Neuronal stem cell (in vitro differentiated cells): ENCODE data around the gene TRPC4AP.

Experiments
- DNase-seq: peaks from one replicate; pipeline ENCODE4 v3.0.0-alpha.2; 2013; ENCODE audit warnings: low spot score
- H2AFZ ChIP-seq: one replicate; pipeline ENCODE4 v1.6.1; 2013; ENCODE audit warnings: mild to moderate bottlenecking, low read length, inconsistent platforms
- H2AK5ac ChIP-seq: 2 replicates; pipeline ENCODE4 v1.6.1; 2013; ENCODE audit warnings: low read depth, mild to moderate bottlenecking, inconsistent platforms, low read length, moderate library complexity, mixed read lengths
- H2BK120ac ChIP-seq: 2 replicates; pipeline ENCODE4 v1.6.1; 2013; ENCODE audit warnings: low read depth, mild to moderate bottlenecking, inconsistent platforms, low read length, moderate library complexity, mixed read lengths
- H2BK12ac ChIP-seq: one replicate; pipeline ENCODE4 v1.6.1; 2013; ENCODE audit warnings: low read length, inconsistent platforms
- H2BK15ac ChIP-seq: 2 replicates; pipeline ENCODE4 v1.6.1; 2013; ENCODE audit warnings: mild to moderate bottlenecking, low read length, inconsistent platforms, mixed read lengths
- H2BK5ac ChIP-seq: one replicate; pipeline ENCODE4 v1.6.1; 2013; ENCODE audit warnings: inconsistent platforms, mild to moderate bottlenecking, low read length, moderate library complexity
- H3K14ac ChIP-seq: one replicate; pipeline ENCODE4 v1.6.1; 2013; ENCODE audit warnings: low read length, inconsistent platforms
- H3K18ac ChIP-seq: 2 replicates; pipeline ENCODE4 v1.6.1; 2013; ENCODE audit warnings: low read length, inconsistent platforms
- H3K23ac ChIP-seq: 2 replicates; pipeline ENCODE4 v1.6.1; 2013; ENCODE audit warnings: low read depth, mild to moderate bottlenecking, mixed read lengths, low read length, inconsistent platforms; ENCODE audit not compliant: poor library complexity
- H3K27ac ChIP-seq: replicated peaks from 3 replicates; pipeline ENCODE4 v1.5.1; 2013; ENCODE audit warnings: low read length, inconsistent platforms
- H3K27me3 ChIP-seq, 3 experiments: 2 replicates each; pipeline ENCODE4 v1.6.1; 2013; ENCODE audit warnings: low read length in 3 of 3, mild to moderate bottlenecking in 2 of 3, inconsistent platforms in 1 of 3, low read depth in 1 of 3, mixed read lengths in 1 of 3, moderate library complexity in 1 of 3; ENCODE audit not compliant: control insufficient read depth in 3 of 3, insufficient read depth in 3 of 3
- H3K36me3 ChIP-seq, 2 donors: replicated peaks in 1 of 2; 2 replicates each; pipeline ENCODE4 v1.6.1; 2013; ENCODE audit warnings: low read length in 2 of 2; ENCODE audit not compliant: control insufficient read depth in 2 of 2, insufficient read depth in 2 of 2
- H3K4ac ChIP-seq: 2 replicates; pipeline ENCODE4 v1.6.1; 2013; ENCODE audit warnings: inconsistent platforms, mild to moderate bottlenecking, low read length, moderate library complexity
- H3K4me1 ChIP-seq, 2 donors: 1 replicate in 1 of 2; 2 replicates in 1 of 2; pipeline ENCODE4 v1.6.1; 2013; ENCODE audit warnings: low read length in 2 of 2, low read depth in 1 of 2; ENCODE audit not compliant: control insufficient read depth in 2 of 2, insufficient read depth in 1 of 2
- H3K4me2 ChIP-seq: one replicate; pipeline ENCODE4 v1.6.1; 2013; ENCODE audit warnings: mild to moderate bottlenecking, low read length, inconsistent platforms; ENCODE audit not compliant: insufficient read depth, poor library complexity, severe bottlenecking
- H3K4me3 ChIP-seq, 2 donors: 2 replicates each; pipeline ENCODE4 v1.5.1; 2013; ENCODE audit warnings: low read length in 2 of 2, mild to moderate bottlenecking in 2 of 2, inconsistent platforms in 1 of 2, moderate library complexity in 1 of 2
- H3K79me1 ChIP-seq: one replicate; pipeline ENCODE4 v1.6.1; 2013; ENCODE audit warnings: low read depth, mild to moderate bottlenecking, inconsistent platforms, low read length, moderate library complexity
- H3K9ac ChIP-seq: one replicate; pipeline ENCODE4 v1.6.1; 2013; ENCODE audit warnings: mild to moderate bottlenecking, low read depth, low read length, inconsistent platforms; ENCODE audit not compliant: poor library complexity
- H3K9me3 ChIP-seq, 2 donors: replicated peaks in 1 of 2; 2 replicates each; pipeline versions ENCODE3 to v1.6.1; 2013; ENCODE audit warnings: low read length in 2 of 2, mild to moderate bottlenecking in 2 of 2, inconsistent platforms in 1 of 2, low read depth in 1 of 2, mixed read lengths in 1 of 2, moderate library complexity in 1 of 2; ENCODE audit not compliant: control insufficient read depth in 2 of 2, insufficient read depth in 1 of 2
- H4K8ac ChIP-seq: one replicate; pipeline ENCODE4 v1.6.1; 2013; ENCODE audit warnings: low read depth, mild to moderate bottlenecking, inconsistent platforms, low read length, moderate library complexity
- H4K91ac ChIP-seq: one replicate; pipeline ENCODE4 v1.6.1; 2013; ENCODE audit warnings: low read length, low read depth, mild to moderate bottlenecking, inconsistent platforms; ENCODE audit not compliant: poor library complexity
- WGBS, 2 donors: extraction: QIAGEN DNeasy Blood & Tissue Kit; methylation state at CpG; one replicate each; pipeline ENCODE4 v1.1.7; 2013; ENCODE audit warnings: missing lambda C conversion rate in 2 of 2, mixed read lengths in 1 of 2; ENCODE audit not compliant: insufficient read length in 2 of 2, insufficient replicate concordance in 1 of 2; ENCODE audit errors: extremely low coverage in 2 of 2; 5-methylcytosine and 5-hydroxymethylcytosine counted together

Gene TRPC4AP

GRCh38 chr20:35012227-35013069 is 80.2 kb downstream of the TRPC4AP start:
- H3K4me3 ChIP-seq = no peak overlapping the region
- H3K4ac ChIP-seq = no peak overlapping the region
- no peak for DNase-seq
- no peaks in the 10 kb centered on the region for H3K27me3 ChIP-seq
- peaks cover 3% of the 10 kb centered on the region for H3K79me1 ChIP-seq
- peaks cover 55 to 97% of the 10 kb centered on the region in 2 donors for H3K36me3 ChIP-seq
- H2BK120ac ChIP-seq = no peak overlapping the region
- H3K27ac ChIP-seq = no peak overlapping the region
- H3K4me1 ChIP-seq = no peaks in the 10 kb centered on the region
- no peak overlapping the region for H3K14ac ChIP-seq
- WGBS, 2 donors = no CpG with 5 or more reads among the region's 13 CpGs
- H3K18ac ChIP-seq = no peak overlapping the region
- no peak overlapping the region for H4K8ac ChIP-seq
- no peak overlapping the region for H2BK5ac ChIP-seq
- no peak overlapping the region for H3K23ac ChIP-seq
- H3K9me3 ChIP-seq = no peaks in the 10 kb centered on the region
- H4K91ac ChIP-seq = no peak overlapping the region
- no peak overlapping the region for H2AK5ac ChIP-seq
- no peak overlapping the region for H3K9ac ChIP-seq
- no peak overlapping the region for H2BK15ac ChIP-seq
- no peak overlapping the region for H3K4me2 ChIP-seq
- no peak overlapping the region for H2BK12ac ChIP-seq
- no peak overlapping the region for H2AFZ ChIP-seq

DNA sequence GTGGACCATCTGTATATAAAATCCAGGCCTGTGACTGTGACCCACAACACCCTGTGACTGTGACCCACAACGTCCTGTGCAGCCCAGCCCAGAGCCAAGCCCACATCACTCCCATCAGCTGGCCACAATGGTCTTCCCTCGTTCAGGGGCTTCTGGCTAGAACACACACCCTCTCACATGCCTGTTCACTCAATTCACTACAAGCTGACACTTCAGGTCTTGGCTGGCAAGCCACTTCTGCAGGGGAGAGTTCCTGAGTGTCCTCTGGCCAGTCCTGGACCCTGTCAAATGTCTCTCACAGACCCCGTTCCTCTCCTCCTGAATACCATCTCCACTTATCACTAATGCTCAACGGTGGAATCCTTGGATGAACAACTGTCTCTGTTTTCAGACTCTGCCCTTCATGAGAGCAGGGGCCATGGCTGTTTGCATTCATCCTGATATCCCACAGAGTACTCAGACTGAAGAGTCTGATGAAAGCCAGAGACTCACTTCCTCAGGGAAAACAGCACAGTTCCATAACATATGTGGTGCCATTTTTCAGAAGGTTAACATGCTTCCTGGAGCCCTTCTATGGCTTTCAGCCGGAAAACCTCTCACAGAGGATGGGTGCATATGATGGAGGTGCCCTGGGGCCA is 80.9 kb downstream of the TRPC4AP start:
- WGBS, 2 donors = no CpG with 5 or more reads among the region's 5 CpGs

DNA sequence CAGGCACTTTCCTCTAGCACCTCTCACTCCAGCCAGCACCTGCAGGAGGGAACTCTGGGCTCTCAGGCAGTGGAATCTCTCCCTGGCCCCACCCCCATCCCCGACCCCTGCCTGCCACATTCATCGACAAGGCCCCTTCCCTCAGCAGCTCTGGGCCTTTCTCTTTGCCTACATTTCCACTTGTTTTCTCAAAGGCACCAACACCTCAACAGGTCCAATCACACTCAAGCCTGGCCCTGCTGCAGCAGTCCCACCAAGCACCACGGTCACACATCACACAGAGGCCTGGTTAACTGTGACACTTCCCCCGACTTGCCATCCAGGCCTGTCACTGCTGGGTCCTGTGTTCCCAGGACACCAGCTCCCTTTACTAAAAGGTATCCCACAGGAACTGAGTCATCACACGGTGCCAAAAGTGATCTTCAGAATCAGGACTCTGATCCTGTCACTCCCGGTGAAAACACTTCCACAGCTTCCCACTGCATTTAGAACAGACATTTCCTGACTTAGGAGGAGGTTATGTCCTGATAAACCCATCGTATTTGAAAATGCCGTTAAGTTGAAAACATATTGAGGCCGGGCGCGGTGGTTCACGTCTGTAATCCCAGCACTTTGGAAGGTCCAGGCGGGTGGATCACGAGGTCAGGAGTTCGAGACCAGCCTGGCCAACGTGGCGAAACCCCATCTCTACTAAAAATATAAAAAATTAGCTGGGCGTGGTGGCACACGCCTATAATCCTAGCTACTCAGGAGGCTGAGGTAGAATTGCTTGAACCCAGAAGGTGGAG is 82.0 kb downstream of the TRPC4AP start:
- H2BK12ac ChIP-seq = no peak overlapping the region
- no peaks in the 10 kb centered on the region for H3K4me1 ChIP-seq
- H2BK5ac ChIP-seq = no peak overlapping the region
- no peak overlapping the region for H4K8ac ChIP-seq
- no peak overlapping the region for H2AK5ac ChIP-seq
- H4K91ac ChIP-seq = no peak overlapping the region
- H3K27me3 ChIP-seq = no peaks in the 10 kb centered on the region
- H3K9me3 ChIP-seq = no peaks in the 10 kb centered on the region
- H2BK120ac ChIP-seq = no peak overlapping the region
- H3K27ac ChIP-seq = no peak overlapping the region
- no peak overlapping the region for H2AFZ ChIP-seq
- H3K4me2 ChIP-seq = no peak overlapping the region
- no peak overlapping the region for H3K4me3 ChIP-seq
- H2BK15ac ChIP-seq = no peak overlapping the region
- WGBS, 2 donors = no CpG with 5 or more reads among the region's 19 CpGs
- peaks cover 4% of the 10 kb centered on the region for H3K79me1 ChIP-seq
- H3K14ac ChIP-seq = no peak overlapping the region
- DNase-seq = no peak
- no peak overlapping the region for H3K4ac ChIP-seq
- no peak overlapping the region for H3K9ac ChIP-seq
- H3K18ac ChIP-seq = no peak overlapping the region
- H3K23ac ChIP-seq = no peak overlapping the region
- H3K36me3 ChIP-seq = peaks cover 64 to 97% of the 10 kb centered on the region in 2 donors

More for the DNA sequence above, 80.9 kb downstream of the TRPC4AP start:
- Histone ChIP-seq H3K27ac (no peak overlapping the region), H3K4me1 (no peaks in the 10 kb centered on the region), H3K18ac (no peak overlapping the region), H2BK120ac (no peak overlapping the region), H3K23ac (no peak overlapping the region), H4K91ac (no peak overlapping the region), H3K9ac (no peak overlapping the region), H3K79me1 (peaks cover 3% of the 10 kb centered on the region), H2BK12ac (no peak overlapping the region), H3K27me3 (no peaks in the 10 kb centered on the region), H4K8ac (no peak overlapping the region), H3K4me2 (no peak overlapping the region), H2AK5ac (no peak overlapping the region), H3K36me3 (peaks cover 58 to 97% of the 10 kb centered on the region in 2 donors), H2BK15ac (no peak overlapping the region), H3K4me3 (peak overlapping the region in 1 of 2 donors; percentile 26), H2BK5ac (no peak overlapping the region), H3K9me3 (no peaks in the 10 kb centered on the region), H2AFZ (no peak overlapping the region), H3K14ac (no peak overlapping the region), H3K4ac (no peak overlapping the region)
- no peak for DNase-seq
